OCI-LY1 (cell line): ENCODE results near the gene TSKS.

Experiments
- H2AFZ ChIP-seq: fragments of 200-600 bp; sonication (generic), shearing (Covaris generic); 2 replicates; pipeline ENCODE4 v1.6.0; 2014; ENCODE audit warnings: antibody characterized with exemption, mild to moderate bottlenecking, low read length
- H3F3A ChIP-seq: fragments of 200-600 bp; sonication (generic), shearing (Covaris generic); 2 replicates; pipeline ENCODE4 v1.6.0; 2014; ENCODE audit warnings: mild to moderate bottlenecking, antibody characterized with exemption, low read length, moderate library complexity; ENCODE audit not compliant: insufficient read depth
- H3K27ac ChIP-seq: fragments of 200-600 bp; sonication (generic); 2 replicates; pipeline ENCODE4 v1.5.1; 2014; ENCODE audit warnings: low read length, mixed run types, mild to moderate bottlenecking, low read depth; ENCODE audit not compliant: poor library complexity, severe bottlenecking
- H3K27me3 ChIP-seq: fragments of 200-600 bp; sonication (generic); 2 replicates; pipeline ENCODE4 v1.6.0; 2014; ENCODE audit warnings: antibody characterized with exemption, mild to moderate bottlenecking, low read length, moderate library complexity; ENCODE audit not compliant: insufficient read depth
- H3K36me3 ChIP-seq: fragments of 200-600 bp; sonication (generic); 2 replicates; pipeline ENCODE4 v1.6.1; 2014; ENCODE audit warnings: mild to moderate bottlenecking, antibody characterized with exemption, low read length, moderate library complexity, mixed read lengths; ENCODE audit not compliant: insufficient read depth
- H3K4me1 ChIP-seq: fragments of 200-600 bp; sonication (generic); 2 replicates; pipeline ENCODE4 v1.5.1; 2014; ENCODE audit warnings: mild to moderate bottlenecking, low read length, moderate library complexity; ENCODE audit not compliant: insufficient read depth, severe bottlenecking
- H3K4me2 ChIP-seq: fragments of 200-600 bp; sonication (generic), shearing (Covaris generic); 2 replicates; pipeline ENCODE4 v1.6.1; 2014; ENCODE audit warnings: low read length
- H3K4me3 ChIP-seq: fragments of 200-600 bp; sonication (generic); 2 replicates; pipeline ENCODE4 v1.5.1; 2014; ENCODE audit warnings: low read length, low read depth, mild to moderate bottlenecking, mixed read lengths; ENCODE audit not compliant: poor library complexity, severe bottlenecking
- H3K79me2 ChIP-seq: fragments of 200-600 bp; shearing (Covaris generic); 2 replicates; pipeline ENCODE4 v1.6.1; 2016; ENCODE audit warnings: mixed run types, low read length, mixed read lengths; ENCODE audit not compliant: insufficient read depth
- H3K9ac ChIP-seq: fragments of 200-600 bp; sonication (generic), shearing (Covaris generic); 2 replicates; pipeline ENCODE4 v1.6.1; 2014; ENCODE audit warnings: mild to moderate bottlenecking, low read length, mixed read lengths
- H3K9me2 ChIP-seq: fragments of 200-600 bp; sonication (generic), shearing (Covaris generic); 2 replicates; pipeline ENCODE4 v1.6.1; 2014; ENCODE audit warnings: low read depth, mild to moderate bottlenecking, low read length, mixed read lengths
- H3K9me3 ChIP-seq: fragments of 200-600 bp; shearing (Covaris generic); 2 replicates; pipeline ENCODE4 v1.6.1; 2014; ENCODE audit warnings: low read length, mixed read lengths
- H4K20me1 ChIP-seq: fragments of 200-600 bp; sonication (generic), shearing (Covaris generic); 2 replicates; pipeline ENCODE4 v1.6.0; 2016; ENCODE audit warnings: mild to moderate bottlenecking, low read length; ENCODE audit not compliant: insufficient read depth
- CTCF ChIP-seq: fragments of 200-600 bp; sonication (generic), shearing (Covaris generic); IDR thresholded peaks from 2 replicates; pipeline ENCODE4 v1.5.1; 2017; ENCODE audit warnings: mild to moderate bottlenecking, antibody characterized with exemption, low read length, moderate library complexity, mixed read lengths
- EZH2 ChIP-seq: fragments of 200-600 bp; sonication (generic), shearing (Covaris generic); IDR thresholded peaks from 2 replicates; pipeline ENCODE4 v1.8.0; 2017; ENCODE audit warnings: borderline replicate concordance, mixed run types, mild to moderate bottlenecking, antibody characterized with exemption, low read length, moderate library complexity, mixed read lengths

The TSKS gene

GRCh38 chr19:49809941-49810389 is 46.9 kb upstream of the TSKS start:
- Histone ChIP-seq H3K4me2 (peak overlapping the region; percentile 77), H3K4me1 (peaks cover 48% of the 10 kb centered on the region), H3K9me3 (no peaks in the 10 kb centered on the region), H3K9ac (peak overlapping the region; percentile 60), H3K79me2 (no peaks in the 10 kb centered on the region), H3K4me3 (peak overlapping the region; percentile 59), H4K20me1 (no peaks in the 10 kb centered on the region), H3F3A (peaks cover 10% of the 10 kb centered on the region), H3K36me3 (peaks cover 27% of the 10 kb centered on the region; the same call in 1 of the 2 replicates), H3K27me3 (no peaks in the 10 kb centered on the region), H3K9me2 (no peaks in the 10 kb centered on the region), H3K27ac (peak overlapping the region; percentile 83), H2AFZ (no peak overlapping the region)
- TF ChIP-seq CTCF = no peak

GRCh38 chr19:49809160-49809940 is 46.2 kb upstream of the TSKS start:
- no peak overlapping the region for H2AFZ ChIP-seq
- peaks cover 5% of the 10 kb centered on the region for H3F3A ChIP-seq
- peak overlapping the region; percentile 83 for H3K27ac ChIP-seq
- peaks cover 44% of the 10 kb centered on the region for H3K4me1 ChIP-seq
- peaks cover 31% of the 10 kb centered on the region; the same call in 1 of the 2 replicates for H3K36me3 ChIP-seq
- H3K9me3 ChIP-seq = no peaks in the 10 kb centered on the region
- H3K9ac ChIP-seq = peak overlapping the region; percentile 60
- TF ChIP-seq EZH2 (no peak), CTCF (peak; percentile 29; the same call in 1 of the 2 replicates)
- H3K79me2 ChIP-seq = no peaks in the 10 kb centered on the region
- H4K20me1 ChIP-seq = no peaks in the 10 kb centered on the region
- no peaks in the 10 kb centered on the region for H3K9me2 ChIP-seq
- peak overlapping the region; percentile 77 for H3K4me2 ChIP-seq
- no peaks in the 10 kb centered on the region for H3K27me3 ChIP-seq
- peak overlapping the region; percentile 59 for H3K4me3 ChIP-seq

GRCh38 chr19:49808711-49809159 is 45.6 kb upstream of the TSKS start:
- Histone ChIP-seq H3K4me3 (peak overlapping the region; percentile 59), H3K4me2 (peak overlapping the region; percentile 77), H2AFZ (no peak overlapping the region), H3K27me3 (no peaks in the 10 kb centered on the region), H3K27ac (peak overlapping the region; percentile 83), H3K36me3 (peaks cover 34% of the 10 kb centered on the region; the same call in 1 of the 2 replicates), H3K79me2 (no peaks in the 10 kb centered on the region), H3F3A (no peaks in the 10 kb centered on the region), H4K20me1 (no peaks in the 10 kb centered on the region), H3K9me3 (no peaks in the 10 kb centered on the region), H3K9me2 (no peaks in the 10 kb centered on the region), H3K9ac (peak overlapping the region; percentile 60), H3K4me1 (peaks cover 37% of the 10 kb centered on the region)
- TF ChIP-seq EZH2 (no peak), CTCF (no peak)
